AG04449 (cell line): ENCODE measurements around the gene CD53.

ENCODE experiments used
- CTCF ChIA-PET: fragments of 350-600 bp; formaldehyde crosslinking; extraction: SDS; loops from one replicate; lab custom pipeline; 2021; ENCODE audit warnings: antibody characterized with exemption; lab: Yijun Ruan, JAX
- POLR2A ChIA-PET: fragments of 400-600, 350-600 bp; formaldehyde crosslinking; extraction: SDS; loops from one replicate; lab custom pipeline; 2020; ENCODE audit warnings: antibody characterized with exemption, inconsistent platforms; lab: Yijun Ruan, JAX
- DNase-seq: peaks from one replicate; pipeline ENCODE4 v3.0.0-alpha.2; 2010; ENCODE audit warnings: low read depth, low spot score
- H3K4me3 ChIP-seq: 2 replicates; pipeline ENCODE4 v1.5.1; 2011; ENCODE audit warnings: low read depth, mild to moderate bottlenecking, control low read depth, low read length
- CTCF ChIP-seq: IDR thresholded peaks from one replicate; pipeline ENCODE4 v1.5.1; 2011; ENCODE audit warnings: mild to moderate bottlenecking, moderate library complexity, low read length, control low read depth, inconsistent platforms; ENCODE audit not compliant: insufficient read depth; ENCODE audit errors: missing control alignments

The CD53 gene

GRCh38 chr1:110880708-110881374, 7.9 kb downstream of the CD53 start:
- ChIA-PET POLR2A (no interaction called here), CTCF (no interaction called here)
- H3K4me3 ChIP-seq = no peak overlapping the region
- TF ChIP-seq CTCF = no peak
- no peak for DNase-seq

- CTCF ChIA-PET = interaction anchor here (0.9 kb wide), 1 partner anchor 58 kb away, joined by 3 read pairs; no protein-coding TSS in a partner anchor
Observed at GRCh38 chr1:110888049-110888448, 15.1 kb downstream of the CD53 start.

GRCh38 chr1:110888641-110889040, 15.7 kb downstream of the CD53 start:
- no peak overlapping the region for H3K4me3 ChIP-seq
- no peak for DNase-seq
- no peak for TF ChIP-seq CTCF
- CTCF ChIA-PET = interaction anchor here (0.9 kb wide), 1 partner anchor 59 kb away, joined by 3 read pairs; no protein-coding TSS in a partner anchor
- POLR2A ChIA-PET = no interaction called here

More at GRCh38 chr1:110888049-110888448, 15.1 kb downstream of the CD53 start:
- POLR2A ChIA-PET = no interaction called here
- TF ChIP-seq CTCF = no peak
- no peak for DNase-seq
- no peak overlapping the region for H3K4me3 ChIP-seq

- POLR2A ChIA-PET = no interaction called here
- CTCF ChIA-PET = no interaction called here
- no peak overlapping the region for H3K4me3 ChIP-seq
- TF ChIP-seq CTCF = no peak
- DNase-seq = no peak
Observed at GRCh38 chr1:110890474-110891196, 17.7 kb downstream of the CD53 start.

- no peak for DNase-seq
- H3K4me3 ChIP-seq = no peak overlapping the region
- CTCF ChIA-PET = no interaction called here
- no peak for TF ChIP-seq CTCF
- POLR2A ChIA-PET = no interaction called here
Observed at GRCh38 chr1:110893908-110894490, 21.1 kb downstream of the CD53 start.

- ChIA-PET CTCF (no interaction called here), POLR2A (no interaction called here)
- no peak for DNase-seq
- no peak overlapping the region for H3K4me3 ChIP-seq
- no peak for TF ChIP-seq CTCF
Observed at GRCh38 chr1:110896090-110896489, 23.1 kb downstream of the CD53 start.
